ENCODE results near the gene POTEF.
"Not testable (repeated sequence)": the region's sequence is repeated elsewhere in the genome, so short reads cannot be mapped to it uniquely, and the experiment has no call there.

The POTEF gene

GRCh38 chr2:130129120-130129829 is at the start of gene POTEF:
POTEF (minus strand) TSS chr2:130129222; CDS start chr2:130120515, 8,707 bp downstream.
- not testable (repeated sequence) for DNase-seq (ENCODE audit: low spot score)

DNA sequence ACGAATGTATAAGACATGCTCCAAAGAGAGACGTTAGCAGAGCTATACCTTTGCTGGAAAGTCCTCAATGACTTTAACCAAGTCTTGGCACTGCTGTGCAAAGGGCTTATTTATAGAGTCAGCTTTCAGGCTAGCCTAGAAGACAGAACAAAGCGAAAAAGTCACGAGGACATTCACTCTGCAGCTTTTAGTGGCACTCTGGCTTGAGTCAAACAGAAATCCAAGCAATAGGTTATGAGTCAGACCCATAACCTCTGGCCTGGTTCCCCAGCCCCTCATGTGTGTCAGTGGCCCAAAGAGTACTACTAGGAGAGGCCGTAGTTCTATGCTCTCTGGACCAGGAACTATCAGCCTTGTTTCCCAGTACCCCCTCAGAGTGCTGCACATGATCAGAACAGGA is 45.8 kb upstream of the POTEF start:
- DNase-seq (ENCODE audit: low spot score), result not testable (repeated sequence)

GRCh38 chr2:130169896-130170295 is 40.9 kb upstream of the POTEF start:
- DNase-seq (ENCODE audit: low spot score), result no peak

- DNase-seq (ENCODE audit: low spot score), result not testable (repeated sequence)
Observed at GRCh38 chr2:130169163-130169562, 40.1 kb upstream of the POTEF start.

GRCh38 chr2:130166611-130167010 is 37.6 kb upstream of the POTEF start:
- DNase-seq (ENCODE audit: low spot score), result not testable (repeated sequence)

GRCh38 chr2:130165293-130166016 is 36.4 kb upstream of the POTEF start:
- DNase-seq (ENCODE audit: low spot score), result no peak

DNA sequence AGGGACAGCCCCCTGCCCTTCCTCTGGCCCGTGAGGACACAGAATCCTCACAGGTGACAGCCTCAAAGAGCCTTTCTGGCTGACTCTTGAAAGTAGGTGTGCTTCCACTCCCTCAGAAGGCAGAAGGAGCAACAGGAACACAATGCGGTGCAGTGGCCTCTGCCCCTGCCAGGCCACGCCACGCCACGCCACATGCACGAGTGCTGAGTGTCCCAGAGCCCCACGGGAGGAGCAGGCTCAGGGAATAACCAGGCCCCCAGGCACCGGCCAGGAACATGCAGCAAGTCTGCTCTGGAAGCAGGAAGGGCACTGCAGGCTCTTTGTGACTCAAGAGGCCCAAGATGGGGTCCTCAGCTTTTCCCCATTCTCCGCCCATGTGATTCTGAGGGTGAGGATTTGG is 33.9 kb upstream of the POTEF start:
- DNase-seq (ENCODE audit: low spot score), result no peak

DNA sequence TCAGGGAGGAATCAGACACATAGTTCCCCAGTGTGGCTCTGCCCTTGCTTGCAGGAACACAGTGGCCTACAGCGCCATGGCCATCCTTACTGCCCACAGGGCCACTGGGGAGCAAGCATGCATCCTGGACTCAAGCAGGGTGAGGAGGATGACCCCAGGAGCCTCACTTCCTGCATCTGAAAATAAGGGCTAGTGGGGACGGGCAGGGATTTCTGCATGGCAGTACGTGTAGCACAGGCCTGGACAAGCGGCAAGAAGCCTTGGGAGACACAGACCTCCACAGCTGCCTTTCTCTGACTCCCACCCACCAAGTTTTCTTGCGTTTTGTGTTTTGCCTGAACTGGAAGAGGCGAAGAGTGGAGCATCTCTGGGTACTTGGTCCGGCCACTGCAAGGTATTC is 33.5 kb upstream of the POTEF start:
- DNase-seq (ENCODE audit: low spot score), result not testable (repeated sequence)

- not testable (repeated sequence) for DNase-seq (ENCODE audit: low spot score)
Observed at GRCh38 chr2:130160838-130161705, 32.0 kb upstream of the POTEF start.

DNA sequence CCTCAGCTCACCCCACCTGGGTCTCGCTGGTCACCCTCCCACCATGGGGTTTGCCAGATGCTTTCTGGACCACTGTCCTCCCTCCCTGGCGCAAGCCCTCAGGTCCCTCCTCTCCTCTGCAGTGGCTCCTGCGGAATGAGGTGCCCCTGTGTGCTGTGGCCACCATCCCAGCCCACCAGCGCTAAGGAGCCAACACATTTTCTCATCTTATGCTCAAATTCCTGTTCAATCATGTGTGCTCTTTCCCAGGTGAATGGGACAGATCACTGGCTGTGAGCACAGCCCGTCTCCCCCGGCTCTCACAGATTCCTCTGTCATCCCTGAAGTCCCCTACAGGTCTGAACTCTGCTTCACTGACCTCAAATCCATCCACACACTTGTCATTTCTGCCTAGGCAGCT is 31.1 kb upstream of the POTEF start:
- DNase-seq (ENCODE audit: low spot score), result no peak

DNA sequence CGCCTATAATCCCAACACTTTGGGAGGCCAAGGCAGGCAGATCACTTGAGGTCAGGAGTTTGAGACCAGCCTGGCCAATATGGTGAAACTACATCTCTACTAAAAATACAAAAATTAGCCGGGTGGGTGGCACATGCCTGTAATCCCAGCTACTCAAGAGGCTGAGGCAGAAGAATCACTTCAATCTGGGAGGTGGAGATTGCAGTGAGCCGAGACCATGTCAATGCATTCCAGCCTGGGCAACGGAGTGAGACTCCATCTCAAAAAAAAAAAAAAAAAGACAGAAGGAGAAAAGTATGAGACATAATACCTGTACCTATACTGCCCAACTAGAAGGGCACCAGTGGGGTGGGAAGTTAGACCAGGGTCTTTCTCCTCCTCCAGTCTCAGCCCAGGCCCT is 30.4 kb upstream of the POTEF start:
- DNase-seq (ENCODE audit: low spot score), result not testable (repeated sequence)

- DNase-seq (ENCODE audit: low spot score), result no peak
Observed at GRCh38 chr2:130158631-130159030, 29.6 kb upstream of the POTEF start.

GRCh38 chr2:130157825-130158514 is 28.9 kb upstream of the POTEF start:
- DNase-seq (ENCODE audit: low spot score), result not testable (repeated sequence)

- DNase-seq (ENCODE audit: low spot score), result not testable (repeated sequence)
Observed at GRCh38 chr2:130157354-130157753, 28.3 kb upstream of the POTEF start.

- no peak for DNase-seq (ENCODE audit: low spot score)
Observed at GRCh38 chr2:130156624-130157004, 27.6 kb upstream of the POTEF start.

DNA sequence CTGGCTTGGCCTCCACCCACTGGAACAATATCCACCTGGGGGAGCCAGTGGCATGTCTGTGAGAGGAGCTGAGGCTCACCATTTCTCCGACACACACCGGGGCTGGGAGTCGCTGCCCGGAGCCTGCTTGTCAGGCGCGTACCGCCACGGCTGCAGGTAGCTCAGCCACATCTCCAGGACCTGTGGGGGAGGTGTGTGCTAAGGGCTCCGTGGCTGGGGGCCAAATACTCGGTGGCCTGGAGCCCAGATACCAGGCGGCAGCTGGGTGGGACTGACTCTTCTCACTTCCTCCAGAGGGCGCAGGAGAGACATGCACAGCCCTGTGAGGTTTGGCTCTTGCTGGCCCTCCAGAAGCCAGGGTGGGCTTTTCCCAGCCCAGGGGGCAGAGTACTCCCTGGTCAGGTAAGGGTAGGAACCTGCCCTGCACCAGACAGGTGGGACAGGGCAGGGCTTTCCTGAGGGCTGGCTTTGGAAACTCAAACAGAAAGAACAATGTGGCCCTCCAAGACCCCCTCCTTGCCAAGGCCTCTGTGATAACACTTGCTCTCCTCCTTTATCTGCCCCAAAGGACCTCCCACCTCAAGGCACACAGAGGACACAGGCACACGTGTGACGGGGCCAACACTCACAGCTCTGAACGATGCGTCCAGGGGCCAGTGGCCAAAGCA is 27.1 kb upstream of the POTEF start:
- peak; percentile 34 for DNase-seq (ENCODE audit: low spot score)

DNA sequence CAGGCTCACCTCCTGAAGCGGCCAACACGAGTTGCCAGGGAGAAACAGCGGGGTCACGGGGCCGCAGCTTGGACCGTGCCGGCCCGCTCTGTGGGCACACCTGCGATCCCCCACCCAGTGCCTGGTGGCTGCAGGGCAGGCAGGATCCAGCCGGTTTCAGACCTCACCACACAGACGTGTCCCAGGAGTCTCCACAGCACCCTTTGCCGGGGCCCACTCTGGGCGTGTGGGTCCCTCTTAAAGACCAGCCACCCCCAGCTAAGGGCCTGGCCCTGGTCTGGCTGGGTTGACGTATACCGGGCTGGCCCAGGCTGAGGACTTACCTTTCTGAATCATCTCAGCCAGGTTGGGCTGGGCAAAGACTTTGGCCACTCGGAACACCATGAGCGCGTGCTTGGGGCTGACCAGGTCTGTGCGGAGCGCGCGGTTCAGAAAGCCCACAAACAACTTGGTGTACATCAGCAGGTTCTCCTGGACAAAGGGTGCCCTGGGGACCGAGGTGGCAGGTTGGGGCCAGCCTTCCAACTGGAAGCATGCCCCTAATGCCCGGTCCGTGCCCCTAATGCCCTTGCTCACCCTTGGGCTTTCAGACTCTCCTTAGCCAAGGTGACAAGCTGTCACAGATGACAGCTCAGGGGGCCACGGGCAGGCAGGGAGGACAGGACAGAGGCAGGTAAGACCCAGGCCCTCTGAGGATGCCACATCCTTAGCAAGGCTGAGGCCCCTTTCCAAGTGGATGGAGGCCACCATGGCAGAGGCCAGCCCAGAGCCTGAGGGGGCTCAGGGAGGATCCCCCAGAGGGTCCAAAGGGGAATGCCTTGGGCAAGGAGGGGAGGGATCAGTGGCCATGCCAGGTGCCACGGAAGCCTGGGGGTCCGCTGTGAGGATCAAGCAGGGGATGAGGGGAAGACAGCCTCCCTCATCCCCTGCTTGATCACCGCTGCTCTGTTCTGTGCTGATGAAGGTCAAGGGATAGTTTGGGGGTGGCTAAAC is 26.0 kb upstream of the POTEF start:
- no peak for DNase-seq (ENCODE audit: low spot score)

DNA sequence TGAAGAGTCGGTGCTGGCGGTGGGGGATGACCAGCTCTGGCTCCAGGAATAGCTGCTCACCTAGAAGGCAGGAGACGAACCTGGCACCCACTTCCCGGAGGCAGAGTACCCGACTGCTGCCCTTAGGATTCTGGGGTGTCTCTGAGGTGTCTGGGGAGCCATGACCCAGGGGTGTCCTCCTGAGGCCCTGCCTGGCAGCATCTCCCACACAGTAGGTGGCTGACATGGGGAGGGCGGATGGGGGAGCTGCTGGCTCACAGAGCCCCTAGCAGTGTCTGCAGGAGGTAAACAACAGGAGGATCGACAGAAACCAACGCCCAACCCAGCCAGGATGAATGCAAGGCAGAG is 25.4 kb upstream of the POTEF start:
- not testable (repeated sequence) for DNase-seq (ENCODE audit: low spot score)

GRCh38 chr2:130153721-130154422 is 24.9 kb upstream of the POTEF start:
- DNase-seq (ENCODE audit: low spot score), result not testable (repeated sequence)

Measured in HuH-7 (cell line).